ENCODE results near the gene TXNIP. TPM values are rescaled to one million over a fixed set of nuclear protein-coding genes. Genes with fewer than 3 reads are reported as not detected.

TXNIP gene
- total RNA-seq, 3 donors from 2014 or later (not counting 1 experiment from before 2014, with no cell fraction given): 984 to 1,724 (median 1,422) TPM

- H3K4me1 ChIP-seq (ENCODE audit: control insufficient read depth, insufficient read depth, low read length): peaks cover 20% of the 10 kb centered on the region
- intact Hi-C loops (cut with micrococcal nuclease): loop anchor here (2.0 kb wide), 1 partner anchor 29 kb away; no protein-coding TSS in a partner anchor
- ATAC-seq: no peak
- no peak overlapping the region for H3K4me3 ChIP-seq (ENCODE audit: low read length)
- 95% methylated on average over 8 of the region's 8 CpGs for WGBS (ENCODE audit: insufficient coverage)
- TF ChIP-seq CTCF (IDR thresholded peaks at IDR 0.05): peak; percentile 57
- H3K9me3 ChIP-seq (ENCODE audit: control insufficient read depth, insufficient read depth, low read length): no peaks in the 10 kb centered on the region
- peak overlapping the region; percentile 82 for H3K4me3 Mint-ChIP-seq
- H3K27me3 ChIP-seq (ENCODE audit: control insufficient read depth, insufficient read depth, low read length): no peaks in the 10 kb centered on the region
- peak overlapping the region; percentile 92 to 94 for H3K27ac Mint-ChIP-seq
- H3K9me3 Mint-ChIP-seq: no peaks in the 10 kb centered on the region
- no peak for DNase-seq
- H3K36me3 Mint-ChIP-seq: no peaks in the 10 kb centered on the region
- H3K4me1 Mint-ChIP-seq: peaks cover 25 to 28% of the 10 kb centered on the region in 2 donors
- no peaks in the 10 kb centered on the region for H3K27me3 Mint-ChIP-seq (ENCODE audit: low read depth in 2 of 2)
- H3K36me3 ChIP-seq (ENCODE audit: control insufficient read depth, insufficient read depth, low read length): no peaks in the 10 kb centered on the region
- H3K27ac ChIP-seq (ENCODE audit: low read length): peak overlapping the region; percentile 94
Observed at GRCh38 chr1:146007489-146008133, 11.2 kb upstream of the TXNIP start.

DNA sequence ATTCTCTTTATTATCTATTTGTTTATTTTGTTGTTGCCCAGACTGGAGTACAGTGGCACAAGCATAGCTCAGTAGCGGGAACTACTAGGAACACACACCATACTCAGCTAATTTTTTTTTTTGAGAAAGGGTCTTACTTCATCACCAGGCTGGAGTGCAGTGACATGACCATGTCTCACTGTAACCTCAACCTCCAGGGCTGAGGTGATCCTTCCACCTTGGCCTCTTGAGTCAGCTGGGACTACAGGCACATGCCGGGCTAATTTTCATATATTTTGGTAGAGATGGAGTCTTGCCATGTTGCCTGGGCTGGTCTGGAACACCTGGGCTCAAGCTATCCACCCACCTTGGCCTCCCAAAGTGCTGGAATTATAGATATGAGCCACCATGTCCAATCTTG is 5.3 kb upstream of the TXNIP start:
- Histone ChIP-seq H3K27ac (ENCODE audit: low read length) (peak overlapping the region; percentile 46), H3K9me3 (ENCODE audit: control insufficient read depth, insufficient read depth, low read length) (no peaks in the 10 kb centered on the region), H3K36me3 (ENCODE audit: control insufficient read depth, insufficient read depth, low read length) (no peaks in the 10 kb centered on the region), H3K4me1 (ENCODE audit: control insufficient read depth, insufficient read depth, low read length) (peaks cover 49% of the 10 kb centered on the region), H3K4me3 (ENCODE audit: low read length) (no peak overlapping the region), H3K27me3 (ENCODE audit: control insufficient read depth, insufficient read depth, low read length) (no peaks in the 10 kb centered on the region)
- Mint-ChIP-seq H3K27me3 (ENCODE audit: low read depth in 2 of 2) (no peaks in the 10 kb centered on the region), H3K36me3 (no peaks in the 10 kb centered on the region), H3K27ac (peak overlapping the region; percentile 46 to 97), H3K4me1 (peaks cover 48 to 50% of the 10 kb centered on the region in 2 donors), H3K4me3 (peak overlapping the region; percentile 7), H3K9me3 (no peaks in the 10 kb centered on the region)
- WGBS (ENCODE audit: insufficient coverage): 100% methylated on average over 2 of the region's 2 CpGs
- intact Hi-C loops (cut with micrococcal nuclease): no loop called here
- DNase-seq: no peak
- TF ChIP-seq CTCF (IDR thresholded peaks at IDR 0.05): no peak
- no peak for ATAC-seq

DNA sequence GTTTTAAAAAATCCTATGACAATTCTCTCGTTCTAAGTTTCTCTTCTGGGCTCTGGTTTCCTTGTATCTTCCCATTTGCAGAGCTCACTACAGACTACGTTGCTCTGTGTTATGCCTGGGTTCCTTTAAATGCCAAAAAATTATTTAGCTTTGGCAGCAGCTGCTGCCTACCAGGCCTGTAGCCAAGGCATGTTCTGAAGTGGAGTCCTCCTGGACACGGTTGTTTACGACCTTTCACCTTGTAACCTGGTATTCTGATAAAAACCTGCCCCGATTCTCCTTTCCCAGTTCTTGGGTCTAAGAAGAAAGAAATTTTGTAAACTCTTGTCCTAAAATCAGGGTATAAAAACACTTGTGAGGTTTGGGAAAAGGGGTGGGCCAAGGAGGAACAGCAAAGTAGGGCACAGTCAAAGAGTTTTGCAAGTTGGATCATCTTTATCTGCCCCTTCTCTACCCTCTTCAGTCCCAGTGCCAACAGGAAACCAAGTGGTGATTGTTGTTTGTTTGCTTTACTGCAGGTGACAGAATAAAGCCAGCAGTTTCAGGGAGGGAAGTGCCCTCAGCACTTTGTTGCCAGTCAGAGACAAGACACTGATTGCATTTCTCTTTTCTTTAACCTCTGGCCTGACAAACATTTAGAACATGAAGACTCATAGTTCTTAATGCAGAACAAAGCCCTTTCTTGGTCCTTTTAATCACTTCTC is 3.1 kb upstream of the TXNIP start:
- peaks cover 20% of the 10 kb centered on the region for H3K36me3 Mint-ChIP-seq
- no peaks in the 10 kb centered on the region for H3K9me3 Mint-ChIP-seq
- Histone ChIP-seq H3K27ac (ENCODE audit: low read length) (peak overlapping the region; percentile 71), H3K27me3 (ENCODE audit: control insufficient read depth, insufficient read depth, low read length) (no peaks in the 10 kb centered on the region), H3K9me3 (ENCODE audit: control insufficient read depth, insufficient read depth, low read length) (no peaks in the 10 kb centered on the region), H3K4me1 (ENCODE audit: control insufficient read depth, insufficient read depth, low read length) (peaks cover 38% of the 10 kb centered on the region), H3K36me3 (ENCODE audit: control insufficient read depth, insufficient read depth, low read length) (peaks cover 13% of the 10 kb centered on the region), H3K4me3 (ENCODE audit: low read length) (peak overlapping the region; percentile 13)
- peak overlapping the region; percentile 74 for H3K4me3 Mint-ChIP-seq
- 31% methylated on average over 5 of the region's 5 CpGs for WGBS (ENCODE audit: insufficient coverage)
- intact Hi-C loops (cut with micrococcal nuclease): loop anchor here (5.0 kb wide), 3 partner anchors 37 to 72 kb away; partner anchors contain the start of genes ANKRD34A, POLR3GL and RBM8A
- peaks cover 42 to 47% of the 10 kb centered on the region in 2 donors for H3K4me1 Mint-ChIP-seq
- ATAC-seq (peak; percentile 19 to 36 (median 22)), DNase-seq (peak in 1 of 2 donors; percentile 77)
- no peaks in the 10 kb centered on the region for H3K27me3 Mint-ChIP-seq (ENCODE audit: low read depth in 2 of 2)
- no peak for TF ChIP-seq CTCF (IDR thresholded peaks at IDR 0.05)
- peak overlapping the region; percentile 97 to 99 for H3K27ac Mint-ChIP-seq

Data from natural killer cell (primary cell).